Neural cell (in vitro differentiated cells): ENCODE measurements around the gene SEMA3F. TPM values are rescaled to one million over a fixed set of nuclear protein-coding genes. Genes with fewer than 3 reads are reported as not detected.

Source experiments
- H2AFZ ChIP-seq: fragments of 200-600, 300-800 bp; sonication (generic), shearing (Covaris generic); 2 replicates; pipeline ENCODE4 v1.6.0; 2014; ENCODE audit warnings: low read depth, mild to moderate bottlenecking, antibody characterized with exemption, low read length, moderate library complexity
- H3F3A ChIP-seq: fragments of 200-600 bp; shearing (Covaris generic); 2 replicates; pipeline ENCODE4 v1.6.1; 2016; ENCODE audit warnings: mild to moderate bottlenecking, moderate library complexity, mixed read lengths, antibody characterized with exemption, low read length; ENCODE audit not compliant: insufficient read depth, poor library complexity, severe bottlenecking
- H3K27ac ChIP-seq: fragments of 200-600, 300-800 bp; sonication (generic), shearing (Covaris generic); 2 replicates; pipeline ENCODE4 v1.5.1; 2014; ENCODE audit warnings: mild to moderate bottlenecking, low read length, moderate library complexity
- H3K27me3 ChIP-seq: fragments of 300-800, 200-600 bp; sonication (generic), shearing (Covaris generic); 2 replicates; pipeline ENCODE4 v1.6.0; 2014; ENCODE audit warnings: mild to moderate bottlenecking, low read depth, low read length, moderate library complexity; ENCODE audit not compliant: insufficient read depth
- H3K36me3 ChIP-seq: fragments of 300-800, 200-600 bp; sonication (generic), shearing (Covaris generic); 2 replicates; pipeline ENCODE4 v1.5.1; 2014; ENCODE audit warnings: mild to moderate bottlenecking, antibody characterized with exemption, low read length, moderate library complexity; ENCODE audit not compliant: insufficient read depth
- H3K4me2 ChIP-seq: fragments of 300-800, 200-600 bp; sonication (generic), shearing (Covaris generic); 2 replicates; pipeline ENCODE4 v1.6.0; 2014; ENCODE audit warnings: mild to moderate bottlenecking, low read length
- H3K4me3 ChIP-seq: fragments of 300-800, 200-600 bp; sonication (generic), shearing (Covaris generic); 2 replicates; pipeline ENCODE4 v1.5.1; 2014; ENCODE audit warnings: mild to moderate bottlenecking, low read length, moderate library complexity
- H3K79me2 ChIP-seq: fragments of 200-600 bp; shearing (Covaris generic); replicated peaks from 2 replicates; pipeline ENCODE4 v1.6.0; 2014; ENCODE audit warnings: mild to moderate bottlenecking, low read length, moderate library complexity; ENCODE audit not compliant: insufficient read depth
- H3K9ac ChIP-seq: fragments of 300-800, 200-600 bp; sonication (generic), shearing (Covaris generic); 2 replicates; pipeline ENCODE4 v1.6.1; 2016; ENCODE audit warnings: mild to moderate bottlenecking, low read length, mixed read lengths
- H3K9me2 ChIP-seq: fragments of 200-600 bp; shearing (Covaris generic); 2 replicates; pipeline ENCODE4 v1.6.1; 2016; ENCODE audit warnings: mild to moderate bottlenecking, low read length, mixed read lengths; ENCODE audit not compliant: insufficient read depth
- H3K9me3 ChIP-seq: fragments of 200-600, 300-800 bp; sonication (generic), shearing (Covaris generic); 2 replicates; pipeline ENCODE4 v1.6.1; 2016; ENCODE audit warnings: mild to moderate bottlenecking, mixed run types, low read length, moderate library complexity, mixed read lengths
- H4K20me1 ChIP-seq: fragments of 200-600 bp; shearing (Covaris generic); 2 replicates; pipeline ENCODE4 v1.6.1; 2016; ENCODE audit warnings: mild to moderate bottlenecking, mixed run types; ENCODE audit not compliant: insufficient read depth
- CTCF ChIP-seq: fragments of 450-650 bp; IDR thresholded peaks from 2 replicates; pipeline ENCODE4 v1.5.1; 2014; ENCODE audit warnings: antibody characterized with exemption, mild to moderate bottlenecking, moderate library complexity; ENCODE audit not compliant: poor library complexity, severe bottlenecking
- EP300 ChIP-seq: fragments of 450-650 bp; conservative IDR thresholded peaks from 2 replicates; pipeline ENCODE4 v1.6.1; 2014; ENCODE audit warnings: antibody characterized with exemption, mild to moderate bottlenecking, moderate library complexity; ENCODE audit not compliant: poor library complexity, severe bottlenecking
- EZH2 ChIP-seq: fragments of 200-600, 300-800 bp; shearing (Covaris generic), sonication (generic); IDR thresholded peaks from 2 replicates; pipeline ENCODE4 v1.6.1; 2014; ENCODE audit warnings: antibody characterized with exemption, low read length, borderline replicate concordance, mild to moderate bottlenecking; ENCODE audit not compliant: insufficient read depth, poor library complexity, severe bottlenecking
- MXI1 ChIP-seq: fragments of 450-650 bp; conservative IDR thresholded peaks from 2 replicates; pipeline ENCODE4 v1.6.1; 2014; ENCODE audit warnings: antibody characterized with exemption, mild to moderate bottlenecking; ENCODE audit not compliant: poor library complexity, severe bottlenecking
- POLR2AphosphoS5 ChIP-seq: IDR thresholded peaks from 2 replicates; pipeline ENCODE4 v1.6.1; 2012
- RAD21 ChIP-seq: fragments of 450-650 bp; conservative IDR thresholded peaks from 2 replicates; pipeline ENCODE4 v1.6.1; 2014; ENCODE audit warnings: antibody characterized with exemption, mild to moderate bottlenecking, moderate library complexity
- REST ChIP-seq: IDR thresholded peaks from 2 replicates; pipeline ENCODE4 v1.6.1; 2012; ENCODE audit warnings: borderline replicate concordance
- SMC3 ChIP-seq: fragments of 450-650 bp; conservative IDR thresholded peaks from 2 replicates; pipeline ENCODE4 v1.6.1; 2014; ENCODE audit warnings: antibody characterized with exemption, mild to moderate bottlenecking, moderate library complexity; ENCODE audit not compliant: poor library complexity
- TAF1 ChIP-seq: IDR thresholded peaks from 2 replicates; pipeline ENCODE4 v1.6.1; 2012; ENCODE audit warnings: low read depth
- polyA plus RNA-seq: library from polyadenylated mRNA; depleted of rRNA; stranded (reverse); fragments of >200 nt; gene quantifications from 2 replicates; pipeline ENCODE4 v1.2.3, GENCODE V29; 2014

SEMA3F gene
- polyA plus RNA-seq, 1 donor from 2014 or later = 17.0 TPM

GRCh38 chr3:50177346-50177745, 22.2 kb downstream of the SEMA3F start:
- no peak overlapping the region for H2AFZ ChIP-seq
- no peaks in the 10 kb centered on the region for H3K79me2 ChIP-seq
- H4K20me1 ChIP-seq = no peaks in the 10 kb centered on the region
- no peak overlapping the region for H3K4me3 ChIP-seq
- H3K27ac ChIP-seq = no peak overlapping the region
- no peaks in the 10 kb centered on the region for H3F3A ChIP-seq
- H3K4me2 ChIP-seq = no peak overlapping the region
- no peaks in the 10 kb centered on the region for H3K27me3 ChIP-seq
- no peaks in the 10 kb centered on the region for H3K9me2 ChIP-seq
- H3K36me3 ChIP-seq = no peaks in the 10 kb centered on the region
- no peak for TF ChIP-seq CTCF
- TF ChIP-seq POLR2AphosphoS5 = no peak
- no peak for TF ChIP-seq SMC3
- no peak for TF ChIP-seq EZH2
- no peak for TF ChIP-seq MXI1
- no peak for TF ChIP-seq TAF1
- TF ChIP-seq RAD21 = no peak
- no peak for TF ChIP-seq REST
- no peak for TF ChIP-seq EP300
- no peak overlapping the region for H3K9ac ChIP-seq
- H3K9me3 ChIP-seq = no peaks in the 10 kb centered on the region

- Histone ChIP-seq H3K4me3 (no peak overlapping the region), H3K36me3 (no peaks in the 10 kb centered on the region), H3K4me2 (no peak overlapping the region), H3K27me3 (no peaks in the 10 kb centered on the region), H3K9me3 (no peaks in the 10 kb centered on the region), H3K79me2 (no peaks in the 10 kb centered on the region), H3K27ac (no peak overlapping the region), H4K20me1 (no peaks in the 10 kb centered on the region), H3K9me2 (no peaks in the 10 kb centered on the region), H2AFZ (no peak overlapping the region), H3F3A (no peaks in the 10 kb centered on the region), H3K9ac (no peak overlapping the region)
- TF ChIP-seq EP300 (no peak), POLR2AphosphoS5 (no peak), MXI1 (no peak), TAF1 (no peak), REST (no peak), EZH2 (no peak), RAD21 (no peak), CTCF (no peak), SMC3 (no peak)
Observed at GRCh38 chr3:50179710-50180109, 24.6 kb downstream of the SEMA3F start.
